CD14-positive monocyte (primary cell): Measurements from ENCODE around the gene AKAP4. TPM values are rescaled to one million over a fixed set of nuclear protein-coding genes. Genes with fewer than 3 reads are reported as not detected.

Source experiments
- DNase-seq, 3 donors: peaks; one replicate each; pipeline ENCODE4 v3.0.0-alpha.2; 2011 to 2022
- H2AFZ ChIP-seq: 2 replicates; pipeline ENCODE4 v1.6.0; 2012; ENCODE audit warnings: mild to moderate bottlenecking, low read depth, low read length, inconsistent platforms; ENCODE audit not compliant: insufficient read depth, poor library complexity, severe bottlenecking
- H3K27ac ChIP-seq, 2 donors: 1 replicate in 1 of 2; 2 replicates in 1 of 2; pipeline ENCODE4 v1.5.1; 2012 to 2013; ENCODE audit warnings: low read length in 2 of 2, control low read depth in 1 of 2, inconsistent platforms in 1 of 2, low read depth in 1 of 2, mild to moderate bottlenecking in 1 of 2
- H3K27me3 ChIP-seq, 2 donors: one replicate each; pipeline versions ENCODE4 v1.6.0 to v1.6.1; 2011 to 2013; ENCODE audit warnings: low read length in 2 of 2; ENCODE audit not compliant: control insufficient read depth in 2 of 2, insufficient read depth in 2 of 2
- H3K36me3 ChIP-seq, 2 donors: replicated peaks in 1 of 2; 1 replicate in 1 of 2; 2 replicates in 1 of 2; pipeline versions ENCODE4 v1.5.1 to v1.6.1; 2012 to 2013; ENCODE audit warnings: low read length in 2 of 2, control low read depth in 1 of 2, inconsistent platforms in 1 of 2, mild to moderate bottlenecking in 1 of 2; ENCODE audit not compliant: insufficient read depth in 2 of 2, control insufficient read depth in 1 of 2
- H3K4me1 ChIP-seq, 2 donors: 1 replicate in 1 of 2; 2 replicates in 1 of 2; pipeline versions ENCODE4 v1.5.1 to v1.6.1; 2012 to 2013; ENCODE audit warnings: low read length in 2 of 2, control low read depth in 1 of 2, inconsistent platforms in 1 of 2, mild to moderate bottlenecking in 1 of 2, moderate library complexity in 1 of 2; ENCODE audit not compliant: insufficient read depth in 2 of 2, control insufficient read depth in 1 of 2
- H3K4me2 ChIP-seq: replicated peaks from 2 replicates; pipeline ENCODE3; 2012; ENCODE audit warnings: low read length, moderate library complexity, mild to moderate bottlenecking; ENCODE audit not compliant: poor library complexity, severe bottlenecking; ENCODE audit errors: extremely low read depth
- H3K4me3 ChIP-seq, 3 experiments: fragments of 200-600 bp in 1 of 3; sonication (generic) in 1 of 3; replicated peaks in 1 of 3; 1 replicate in 2 of 3; 2 replicates in 1 of 3; pipeline ENCODE4 v1.5.1; 2011 to 2013; ENCODE audit warnings: low read length in 3 of 3, mild to moderate bottlenecking in 3 of 3, control low read depth in 2 of 3, low read depth in 2 of 3, inconsistent platforms in 1 of 3, moderate library complexity in 1 of 3
- H3K79me2 ChIP-seq: 2 replicates; pipeline ENCODE4 v1.6.0; 2012; ENCODE audit warnings: mild to moderate bottlenecking, control low read depth, inconsistent platforms, low read length, moderate library complexity; ENCODE audit not compliant: insufficient read depth
- H3K9ac ChIP-seq: 2 replicates; pipeline ENCODE4 v1.6.0; 2017; ENCODE audit warnings: low read length, mild to moderate bottlenecking; ENCODE audit not compliant: insufficient read depth, poor library complexity, severe bottlenecking
- H3K9me3 ChIP-seq, 2 donors: replicated peaks in 1 of 2; 1 replicate in 1 of 2; 2 replicates in 1 of 2; pipeline versions ENCODE4 v1.5.1 to v1.6.1; 2012 to 2013; ENCODE audit warnings: low read length in 2 of 2, control low read depth in 1 of 2; ENCODE audit not compliant: control insufficient read depth in 1 of 2, insufficient read depth in 1 of 2
- H4K20me1 ChIP-seq: 2 replicates; pipeline ENCODE4 v1.6.0; 2012; ENCODE audit warnings: mild to moderate bottlenecking, low read length, control low read depth, moderate library complexity; ENCODE audit not compliant: insufficient read depth
- H3K27ac Mint-ChIP-seq, 7 donors: one replicate each; pipeline ENCODE4 v1.8.0; 2020; ENCODE audit warnings: mild to moderate bottlenecking in 7 of 7, mixed read lengths in 7 of 7, moderate library complexity in 6 of 7, inconsistent platforms in 2 of 7
- H3K27me3 Mint-ChIP-seq, 3 donors: one replicate each; pipeline ENCODE4 v1.8.0; 2021 to 2022; ENCODE audit warnings: low read depth in 3 of 3, mild to moderate bottlenecking in 3 of 3, mixed read lengths in 3 of 3, moderate library complexity in 3 of 3, inconsistent platforms in 1 of 3
- H3K36me3 Mint-ChIP-seq, 2 donors: one replicate each; pipeline ENCODE4 v1.8.0; 2020; ENCODE audit warnings: mixed read lengths in 2 of 2, inconsistent platforms in 1 of 2, mild to moderate bottlenecking in 1 of 2
- H3K4me1 Mint-ChIP-seq: one replicate; pipeline ENCODE4 v1.8.0; 2020; ENCODE audit warnings: mild to moderate bottlenecking, mixed read lengths
- H3K4me3 Mint-ChIP-seq, 2 donors: one replicate each; pipeline ENCODE4 v1.8.0; 2020; ENCODE audit warnings: mild to moderate bottlenecking in 2 of 2, mixed read lengths in 2 of 2, moderate library complexity in 1 of 2
- H3K9me3 Mint-ChIP-seq, 7 donors: one replicate each; pipeline ENCODE4 v1.8.0; 2020 to 2022; ENCODE audit warnings: mixed read lengths in 7 of 7, mild to moderate bottlenecking in 6 of 7, moderate library complexity in 6 of 7, inconsistent platforms in 2 of 7
- CTCF ChIP-seq: fragments of 200-600 bp; IDR thresholded peaks from one replicate; pipeline ENCODE4 v1.8.0; 2022; ENCODE audit warnings: antibody characterized with exemption, mild to moderate bottlenecking
- WGBS: methylation state at CpG from one replicate; pipeline ENCODE4 v1.1.5; 2013; ENCODE audit warnings: missing lambda C conversion rate; ENCODE audit not compliant: insufficient coverage; 5-methylcytosine and 5-hydroxymethylcytosine counted together
- intact Hi-C, 2 donors: fragments of 100-400 bp; cut with micrococcal nuclease; formaldehyde crosslinking; loops; one replicate each; pipeline versions ENCODE4 v1.15.0 to v1.15.1; 2023
- polyA minus RNA-seq: library from RNA; depleted of rRNA, polyadenylated mRNA; stranded (reverse); fragments of >200 nt; gene quantifications from 2 replicates; pipeline ENCODE4 v1.2.3, GENCODE V29; 2012
- polyA plus RNA-seq, 3 donors: library from polyadenylated mRNA; depleted of rRNA in 1 of 3; unstranded in 2 of 3; stranded (reverse) in 1 of 3; fragments of 300-500 nt in 2 of 3; fragments of >200 nt in 1 of 3; fragmentation: Illumina TruSeq in 2 of 3; gene quantifications; 1 replicate in 2 of 3; 2 replicates in 1 of 3; pipeline ENCODE4 v1.2.3, GENCODE V29; 2012 to 2021
- total RNA-seq, 12 experiments: library from RNA in 1 of 12; stranded (reverse) in 1 of 12; fragments of 120-200 nt in 1 of 12; gene quantifications; one replicate each; pipeline ENCODE4 v1.2.4 and lab custom pipeline; 2013 to 2026; ENCODE audit warnings: mixed read lengths in 6 of 12, inconsistent platforms in 1 of 12

AKAP4 gene
- not detected for total RNA-seq (2013)
- polyA plus RNA-seq (not detected), polyA minus RNA-seq (not detected in 2 replicates), total RNA-seq (lab: John Stamatoyannopoulos, UW) (0 to 0.69 (median 0) reads per million in 11 experiments)

- H3K27ac Mint-ChIP-seq = no peak within 1 kb of the TSS
- WGBS = no CpG with 5 or more reads among the region's 1 CpG
- TF ChIP-seq CTCF = no peak
These were observed at the start of gene AKAP4 for GRCh38 chrX:50200907-50201306. AKAP4 (minus strand) TSS chrX:50201007; CDS start chrX:50200889, 118 bp downstream.

GRCh38 chrX:50211510-50211909, 10.7 kb upstream of the AKAP4 start:
- Mint-ChIP-seq H3K27me3 (peaks cover 0 to 3% (median 2%) of the 10 kb centered on the region in 3 donors), H3K4me3 (no peak overlapping the region), H3K27ac (no peak overlapping the region), H3K36me3 (no peaks in the 10 kb centered on the region), H3K9me3 (no peaks in the 10 kb centered on the region), H3K4me1 (no peaks in the 10 kb centered on the region)
- Histone ChIP-seq H3K9ac (no peak overlapping the region), H3K27ac (no peak overlapping the region), H3K4me3 (no peak overlapping the region), H3K27me3 (no peaks in the 10 kb centered on the region), H3K4me1 (no peaks in the 10 kb centered on the region), H3K79me2 (no peaks in the 10 kb centered on the region), H4K20me1 (no peaks in the 10 kb centered on the region), H3K9me3 (no peaks in the 10 kb centered on the region), H3K36me3 (no peaks in the 10 kb centered on the region), H2AFZ (no peak overlapping the region), H3K4me2 (no peak overlapping the region)
- intact Hi-C loops = no loop called here
- DNase-seq = peak in 1 of 3 donors; percentile 3
- TF ChIP-seq CTCF = peak; percentile 43
- no CpG with 5 or more reads among the region's 8 CpGs for WGBS

More at GRCh38 chrX:50200907-50201306, at the start of gene AKAP4:
- Mint-ChIP-seq H3K27me3 (peaks cover 0 to 5% (median 1%) of the 10 kb centered on the region in 3 donors), H3K4me3 (peak within 1 kb of the TSS in 1 of 2 donors; percentile 4), H3K9me3 (peaks cover 0 to 4% (median 0%) of the 10 kb centered on the region in 7 donors), H3K4me1 (peaks cover 7% of the 10 kb centered on the region), H3K36me3 (no peaks in the 10 kb centered on the region)
- H3K4me1 ChIP-seq = peaks cover 5 to 7% of the 10 kb centered on the region in 2 donors
- H3K27ac ChIP-seq = no peak within 1 kb of the TSS
- H4K20me1 ChIP-seq = no peaks in the 10 kb centered on the region
- DNase-seq = no peak
- no peak within 1 kb of the TSS for H3K4me3 ChIP-seq
- H3K9ac ChIP-seq = no peak within 1 kb of the TSS
- H3K79me2 ChIP-seq = no peaks in the 10 kb centered on the region
- no peak within 1 kb of the TSS for H2AFZ ChIP-seq
- no peaks in the 10 kb centered on the region for H3K9me3 ChIP-seq
- no peaks in the 10 kb centered on the region for H3K36me3 ChIP-seq
- H3K27me3 ChIP-seq = peaks cover 0 to 2% of the 10 kb centered on the region in 2 donors
- intact Hi-C loops = no loop called here
- H3K4me2 ChIP-seq = no peak within 1 kb of the TSS
